T-cell (primary cell): ENCODE results near the gene ERAP2. TPM values are rescaled to one million over a fixed set of nuclear protein-coding genes. Genes with fewer than 3 reads are reported as not detected.
A peak's percentile ranks its signal among the peaks of the same experiment; 100 is the strongest.

Experiments
- ATAC-seq, 4 experiments: fragments of 200-7000 bp in 3 of 4; fragments of 150-1000 bp in 1 of 4; cut with Tn5 transposase; replicated peaks in 1 of 4; 1 replicate in 3 of 4; 2 replicates in 1 of 4; pipeline ENCODE4 v1.10.0; 2021; ENCODE audit warnings: moderate library complexity in 3 of 4, mild to moderate bottlenecking in 2 of 4, moderate number of reproducible peaks in 1 of 4
- CTCF ChIA-PET, 2 donors: fragments of 300-600 bp; sonication (Branson Sonifier 250); formaldehyde crosslinking; loops; one replicate each; lab custom pipeline; 2022; ENCODE audit warnings: antibody characterized with exemption in 2 of 2; lab: Charles Lee
- POLR2A ChIA-PET, 2 donors: fragments of 300-600 bp; sonication (Branson Sonifier 250); formaldehyde crosslinking; loops; one replicate each; lab custom pipeline; 2022; ENCODE audit warnings: antibody characterized with exemption in 2 of 2; lab: Charles Lee
- DNase-seq, 35 experiments: peaks; one replicate each; pipeline versions ENCODE4 v3.0.0 to v3.0.0-alpha.2; 2013 to 2023
- H3K27ac ChIP-seq: one replicate; pipeline ENCODE4 v1.5.1; 2013; ENCODE audit warnings: low read length
- H3K27me3 ChIP-seq, 2 experiments: replicated peaks in 1 of 2; 1 replicate in 1 of 2; 2 replicates in 1 of 2; pipeline versions ENCODE4 v1.6.1 to v1.7.0; 2013; ENCODE audit warnings: low read length in 1 of 2, mixed read lengths in 1 of 2; ENCODE audit not compliant: control insufficient read depth in 2 of 2, insufficient read depth in 2 of 2; ENCODE audit errors: extremely low read depth in 1 of 2
- H3K36me3 ChIP-seq, 2 donors: 1 replicate in 1 of 2; 2 replicates in 1 of 2; pipeline versions ENCODE4 v1.6.1 to v1.7.0; 2013; ENCODE audit warnings: low read length in 1 of 2; ENCODE audit not compliant: control insufficient read depth in 2 of 2, insufficient read depth in 1 of 2; ENCODE audit errors: extremely low read depth in 1 of 2
- H3K4me1 ChIP-seq, 2 experiments: 1 replicate in 1 of 2; 2 replicates in 1 of 2; pipeline versions ENCODE4 v1.6.1 to v1.7.0; 2013; ENCODE audit warnings: low read length in 2 of 2, mixed read lengths in 1 of 2; ENCODE audit not compliant: insufficient read depth in 2 of 2, control insufficient read depth in 1 of 2; ENCODE audit errors: extremely low read depth in 1 of 2
- H3K4me3 ChIP-seq, 2 donors: 1 replicate in 1 of 2; 2 replicates in 1 of 2; pipeline versions ENCODE4 v1.5.1 to v1.7.0; 2013; ENCODE audit warnings: mild to moderate bottlenecking in 2 of 2, low read length in 1 of 2, moderate library complexity in 1 of 2; ENCODE audit not compliant: control insufficient read depth in 1 of 2; ENCODE audit errors: extremely low read depth in 1 of 2
- H3K9me3 ChIP-seq: 2 replicates; pipeline ENCODE4 v1.7.0; 2013
- H3K27ac Mint-ChIP-seq, 2 donors: one replicate each; pipeline ENCODE4 v1.8.0; 2020 to 2021; ENCODE audit warnings: mild to moderate bottlenecking in 2 of 2, mixed read lengths in 2 of 2
- H3K27me3 Mint-ChIP-seq, 2 donors: one replicate each; pipeline ENCODE4 v1.8.0; 2021 to 2022; ENCODE audit warnings: mixed read lengths in 2 of 2
- H3K36me3 Mint-ChIP-seq: one replicate; pipeline ENCODE4 v1.8.0; 2021; ENCODE audit warnings: mixed read lengths
- H3K4me1 Mint-ChIP-seq, 3 donors: one replicate each; pipeline ENCODE4 v1.8.0; 2020 to 2022; ENCODE audit warnings: mixed read lengths in 3 of 3, mild to moderate bottlenecking in 1 of 3
- H3K4me3 Mint-ChIP-seq, 3 donors: one replicate each; pipeline ENCODE4 v1.8.0; 2020 to 2022; ENCODE audit warnings: mild to moderate bottlenecking in 3 of 3, mixed read lengths in 3 of 3, moderate library complexity in 3 of 3
- H3K9me3 Mint-ChIP-seq, 3 donors: one replicate each; pipeline ENCODE4 v1.8.0; 2020 to 2022; ENCODE audit warnings: mixed read lengths in 3 of 3
- WGBS: methylation state at CpG from one replicate; pipeline ENCODE4 v1.1.5; 2013; ENCODE audit warnings: missing lambda C conversion rate; ENCODE audit not compliant: insufficient coverage; 5-methylcytosine and 5-hydroxymethylcytosine counted together
- total RNA-seq, 35 experiments: library from RNA in 6 of 35; stranded (reverse) in 6 of 35; fragments of 120-200 nt in 1 of 35; gene quantifications; one replicate each; pipeline versions ENCODE4 v1.2.1 to v1.2.4 and lab custom pipeline; 2013 to 2026

ERAP2 gene
- total RNA-seq, 5 donors from 2014 or later (not counting 1 experiment from before 2014, with no cell fraction given): 40.4 to 162 (median 71.6) TPM

GRCh38 chr5:96932026-96932425 is 55.7 kb downstream of the ERAP2 start:
- no peak overlapping the region for H3K4me3 ChIP-seq
- peaks cover 25 to 29% of the 10 kb centered on the region in 2 experiments for H3K4me1 ChIP-seq
- H3K36me3 ChIP-seq: peaks cover 0 to 4% of the 10 kb centered on the region in 2 donors
- ChIA-PET CTCF (interaction anchor here (0.6 to 3.0 kb wide), 3 partner anchors 45 to 63 kb away, joined by 3 to 13 read pairs (median 3); no protein-coding TSS in a partner anchor), POLR2A (interaction anchor here (0.6 to 0.8 kb wide), 2 partner anchors 55 to 97 kb away, joined by 3 read pairs; no protein-coding TSS in a partner anchor)
- no CpG with 5 or more reads among the region's 5 CpGs for WGBS
- H3K4me3 Mint-ChIP-seq: peak overlapping the region in 2 of 3 donors; percentile 90 to 94
- no peaks in the 10 kb centered on the region for H3K27me3 ChIP-seq
- H3K27ac ChIP-seq: peak overlapping the region; percentile 94
- ATAC-seq (no peak), DNase-seq (no peak)
- peak overlapping the region; percentile 61 to 100 for H3K27ac Mint-ChIP-seq
- H3K4me1 Mint-ChIP-seq: peaks cover 61 to 67% (median 62%) of the 10 kb centered on the region in 3 donors
- H3K36me3 Mint-ChIP-seq: peaks cover 11% of the 10 kb centered on the region
- H3K9me3 ChIP-seq: no peaks in the 10 kb centered on the region
- no peaks in the 10 kb centered on the region for H3K27me3 Mint-ChIP-seq
- H3K9me3 Mint-ChIP-seq: no peaks in the 10 kb centered on the region

- peaks cover 7% of the 10 kb centered on the region for H3K36me3 Mint-ChIP-seq
- ATAC-seq (no peak), DNase-seq (peak in 2 of 35 experiments; percentile 2 to 60)
- Histone ChIP-seq H3K36me3 (no peaks in the 10 kb centered on the region), H3K9me3 (no peaks in the 10 kb centered on the region), H3K27ac (peak overlapping the region; percentile 94), H3K4me3 (peak overlapping the region; percentile 94 to 98), H3K4me1 (peaks cover 22 to 47% of the 10 kb centered on the region in 2 experiments), H3K27me3 (no peaks in the 10 kb centered on the region)
- 0% methylated on average over 7 of the region's 13 CpGs for WGBS
- peak overlapping the region; percentile 96 to 100 for H3K27ac Mint-ChIP-seq
- H3K9me3 Mint-ChIP-seq: no peaks in the 10 kb centered on the region
- POLR2A ChIA-PET: interaction anchor here (0.5 to 1.0 kb wide), 4 partner anchors 31 to 1857 kb away, joined by 3 to 4 read pairs (median 3); no protein-coding TSS in a partner anchor
- H3K4me1 Mint-ChIP-seq: peaks cover 70 to 74% (median 70%) of the 10 kb centered on the region in 3 donors
- no peaks in the 10 kb centered on the region for H3K27me3 Mint-ChIP-seq
- peak overlapping the region; percentile 89 to 94 (median 90) for H3K4me3 Mint-ChIP-seq
- CTCF ChIA-PET: interaction anchor here in 1 of 2 donors (1.0 to 1.4 kb wide), 4 partner anchors 38 to 118 kb away, joined by 3 to 6 read pairs (median 3); partner anchors contain the start of gene ERAP2
These were observed 57.7 kb downstream of the ERAP2 start for GRCh38 chr5:96933764-96934707.

GRCh38 chr5:96934708-96935558 is 58.6 kb downstream of the ERAP2 start:
- CTCF ChIA-PET: interaction anchor here in 1 of 2 donors (3.0 kb wide), 1 partner anchor 27 kb away, joined by 17 read pairs; no protein-coding TSS in a partner anchor
- H3K36me3 Mint-ChIP-seq: peaks cover 2% of the 10 kb centered on the region
- ATAC-seq: peak; percentile 73 to 78 (median 76)
- peak overlapping the region; percentile 96 to 100 for H3K27ac Mint-ChIP-seq
- Histone ChIP-seq H3K27ac (peak overlapping the region; percentile 94), H3K36me3 (no peaks in the 10 kb centered on the region), H3K4me3 (peak overlapping the region; percentile 94 to 98), H3K27me3 (no peaks in the 10 kb centered on the region), H3K9me3 (no peaks in the 10 kb centered on the region), H3K4me1 (peaks cover 21 to 53% of the 10 kb centered on the region in 2 experiments)
- under 1% methylated on average over 79 of the region's 80 CpGs for WGBS
- H3K4me1 Mint-ChIP-seq: peaks cover 70 to 72% (median 71%) of the 10 kb centered on the region in 3 donors
- no peaks in the 10 kb centered on the region for H3K9me3 Mint-ChIP-seq
- no peaks in the 10 kb centered on the region for H3K27me3 Mint-ChIP-seq
- peak; percentile 90 to 98 (median 94) for DNase-seq
- H3K4me3 Mint-ChIP-seq: peak overlapping the region; percentile 89 to 94 (median 90)
- POLR2A ChIA-PET: interaction anchor here in 1 of 2 donors (1.1 kb wide), 1 partner anchor 58 kb away, joined by 3 read pairs; no protein-coding TSS in a partner anchor

GRCh38 chr5:96935559-96936430 is 59.5 kb downstream of the ERAP2 start, which contains the start of gene LNPEP:
Gene LNPEP, plus strand, starts transcription at chr5:96936080. Its CDS starts 76 bp downstream, at chr5:96936156.
- peak; percentile 53 to 59 (median 55) for ATAC-seq
- ChIA-PET POLR2A (interaction anchor here (0.6 to 1.3 kb wide), 6 partner anchors 23 to 64 kb away, joined by 3 to 9 read pairs (median 4); no protein-coding TSS in a partner anchor), CTCF (interaction anchor here (0.6 to 3.0 kb wide), 12 partner anchors 10 to 183 kb away, joined by 3 to 17 read pairs (median 4); partner anchors contain the start of genes ERAP1 (in 1 of the 2) and ERAP2 (in 1 of the 2))
- under 1% methylated on average over 69 of the region's 79 CpGs for WGBS
- Mint-ChIP-seq H3K36me3 (peaks cover 2% of the 10 kb centered on the region), H3K27ac (peak within 1 kb of the TSS; percentile 96 to 100), H3K9me3 (no peaks in the 10 kb centered on the region), H3K27me3 (no peaks in the 10 kb centered on the region), H3K4me3 (peak within 1 kb of the TSS; percentile 89 to 94 (median 90)), H3K4me1 (peaks cover 71 to 72% (median 71%) of the 10 kb centered on the region in 3 donors)
- peak; percentile 85 to 96 (median 91) for DNase-seq
- H3K27ac ChIP-seq: peak within 1 kb of the TSS; percentile 94
- no peaks in the 10 kb centered on the region for H3K9me3 ChIP-seq
- H3K36me3 ChIP-seq: no peaks in the 10 kb centered on the region
- H3K4me3 ChIP-seq: peak within 1 kb of the TSS; percentile 94 to 98
- no peaks in the 10 kb centered on the region for H3K27me3 ChIP-seq
- H3K4me1 ChIP-seq: peaks cover 23 to 60% of the 10 kb centered on the region in 2 experiments
